PC-9 (cell line): ENCODE measurements around the gene LSG1. TPM values are rescaled to one million over a fixed set of nuclear protein-coding genes. Genes with fewer than 3 reads are reported as not detected.

ENCODE experiments used
- BruUV-seq: library from RNA; stranded (reverse); fragments of 400-500 nt; replicated peaks from 2 replicates; lab custom pipeline; 2021; lab: Mats Ljungman, UMichigan
- CTCF ChIA-PET: fragments of 300-600 bp; sonication (Branson Sonifier 250); formaldehyde crosslinking; loops from one replicate; lab custom pipeline; 2022; ENCODE audit warnings: antibody characterized with exemption; lab: Charles Lee
- POLR2A ChIA-PET: fragments of 300-600 bp; sonication (Branson Sonifier 250); formaldehyde crosslinking; loops from one replicate; lab custom pipeline; 2022; ENCODE audit warnings: antibody characterized with exemption; ENCODE audit not compliant: unreplicated experiment; lab: Charles Lee
- DNase-seq, 2 experiments: peaks; one replicate each; pipeline versions ENCODE4 v3.0.0 to v3.0.0-alpha.2; 2015 to 2022; ENCODE audit warnings: mixed read lengths in 1 of 2
- H2AFZ ChIP-seq: fragments of 200-600 bp; sonication (generic); 2 replicates; pipeline ENCODE4 v1.8.1; 2017; ENCODE audit warnings: antibody characterized with exemption
- H3F3A ChIP-seq: fragments of 200-600 bp; sonication (generic); 2 replicates; pipeline ENCODE4 v1.8.1; 2017; ENCODE audit warnings: antibody characterized with exemption, mild to moderate bottlenecking, low read depth; ENCODE audit not compliant: insufficient read depth
- H3K27ac ChIP-seq: fragments of 200-600 bp; sonication (generic); 2 replicates; pipeline ENCODE4 v1.6.1; 2016; ENCODE audit warnings: mixed run types
- H3K27me3 ChIP-seq: fragments of 200-600 bp; sonication (generic); 2 replicates; pipeline ENCODE4 v1.6.1; 2016; ENCODE audit warnings: low read depth, mixed run types; ENCODE audit not compliant: insufficient read depth
- H3K36me3 ChIP-seq: fragments of 200-600 bp; sonication (generic); 2 replicates; pipeline ENCODE4 v1.6.1; 2016; ENCODE audit warnings: low read depth, mixed run types
- H3K4me1 ChIP-seq: fragments of 200-600 bp; sonication (generic); replicated peaks from 2 replicates; pipeline ENCODE4 v1.6.1; 2016; ENCODE audit warnings: mixed run types; ENCODE audit not compliant: insufficient read depth
- H3K4me2 ChIP-seq: fragments of 200-600 bp; sonication (generic); 2 replicates; pipeline ENCODE4 v1.6.1; 2017; ENCODE audit warnings: mixed run types
- H3K4me3 ChIP-seq: fragments of 200-600 bp; sonication (generic); 2 replicates; pipeline ENCODE4 v1.6.1; 2016; ENCODE audit warnings: mixed run types
- H3K79me2 ChIP-seq: fragments of 200-600 bp; sonication (generic); 2 replicates; pipeline ENCODE4 v1.6.1; 2017; ENCODE audit warnings: low read depth, mixed run types
- H3K9me2 ChIP-seq: fragments of 200-600 bp; sonication (generic); 2 replicates; pipeline ENCODE4 v1.8.1; 2017; ENCODE audit warnings: mild to moderate bottlenecking; ENCODE audit not compliant: insufficient read depth
- H3K9me3 ChIP-seq: fragments of 200-600 bp; sonication (generic); 2 replicates; pipeline ENCODE4 v1.8.1; 2016; ENCODE audit warnings: low read depth; ENCODE audit not compliant: insufficient read depth
- H4K20me1 ChIP-seq: fragments of 200-600 bp; sonication (generic); 2 replicates; pipeline ENCODE4 v1.8.1; 2017; ENCODE audit not compliant: insufficient read depth
- EZH2 ChIP-seq: fragments of 200-600 bp; sonication (generic); IDR thresholded peaks from 2 replicates; pipeline ENCODE4 v1.8.0; 2017; ENCODE audit warnings: antibody characterized with exemption, low read depth
- intact Hi-C: fragments of 100-400 bp; cut with micrococcal nuclease; formaldehyde crosslinking; loops from one replicate; pipeline ENCODE4 v1.10.0; 2022; ENCODE audit not compliant: unreplicated experiment
- total RNA-seq: library from RNA; stranded (reverse); gene quantifications from 2 replicates; pipeline ENCODE4 v1.2.3, GENCODE V29; 2021
- TF ChIP-seq, protein P1 (sequence below): fragments of 200-600 bp; sonication (generic); conservative IDR thresholded peaks from 2 replicates; pipeline ENCODE4 v1.6.1; 2017; ENCODE audit warnings: mixed run types, antibody characterized with exemption, mild to moderate bottlenecking, moderate library complexity

The LSG1 gene
- total RNA-seq, 1 experiment from 2014 or later: 71.8 TPM

DNA sequence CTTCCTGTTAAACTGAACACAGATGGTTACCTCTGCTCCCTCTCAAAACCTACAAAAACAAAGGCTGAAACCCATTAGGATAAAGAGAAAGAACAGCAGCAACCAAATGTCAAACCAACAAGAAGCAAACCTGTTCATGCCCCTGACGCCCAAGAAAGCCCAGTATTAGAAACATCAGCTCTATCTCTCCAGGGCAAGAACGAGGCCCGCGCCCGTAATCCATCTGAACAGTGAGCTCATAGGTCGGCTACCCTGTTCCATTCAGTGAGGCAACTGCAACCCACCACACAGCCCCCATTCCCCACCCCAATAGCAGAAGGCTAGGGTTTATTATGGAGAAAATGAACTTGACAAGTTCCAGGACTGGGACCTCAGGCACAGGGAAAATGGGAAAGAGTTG, 10.0 kb downstream of the LSG1 start:
- DNase-seq: no peak
- no peak overlapping the region for H3K4me2 ChIP-seq
- no peaks in the 10 kb centered on the region for H3F3A ChIP-seq
- H3K4me1 ChIP-seq: no peaks in the 10 kb centered on the region
- H3K27me3 ChIP-seq: no peaks in the 10 kb centered on the region
- H3K9me2 ChIP-seq: no peaks in the 10 kb centered on the region
- peaks cover 19% of the 10 kb centered on the region for H3K36me3 ChIP-seq
- TF ChIP-seq, protein P1, sequence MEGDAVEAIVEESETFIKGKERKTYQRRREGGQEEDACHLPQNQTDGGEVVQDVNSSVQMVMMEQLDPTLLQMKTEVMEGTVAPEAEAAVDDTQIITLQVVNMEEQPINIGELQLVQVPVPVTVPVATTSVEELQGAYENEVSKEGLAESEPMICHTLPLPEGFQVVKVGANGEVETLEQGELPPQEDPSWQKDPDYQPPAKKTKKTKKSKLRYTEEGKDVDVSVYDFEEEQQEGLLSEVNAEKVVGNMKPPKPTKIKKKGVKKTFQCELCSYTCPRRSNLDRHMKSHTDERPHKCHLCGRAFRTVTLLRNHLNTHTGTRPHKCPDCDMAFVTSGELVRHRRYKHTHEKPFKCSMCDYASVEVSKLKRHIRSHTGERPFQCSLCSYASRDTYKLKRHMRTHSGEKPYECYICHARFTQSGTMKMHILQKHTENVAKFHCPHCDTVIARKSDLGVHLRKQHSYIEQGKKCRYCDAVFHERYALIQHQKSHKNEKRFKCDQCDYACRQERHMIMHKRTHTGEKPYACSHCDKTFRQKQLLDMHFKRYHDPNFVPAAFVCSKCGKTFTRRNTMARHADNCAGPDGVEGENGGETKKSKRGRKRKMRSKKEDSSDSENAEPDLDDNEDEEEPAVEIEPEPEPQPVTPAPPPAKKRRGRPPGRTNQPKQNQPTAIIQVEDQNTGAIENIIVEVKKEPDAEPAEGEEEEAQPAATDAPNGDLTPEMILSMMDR: no peak
- no peak for TF ChIP-seq EZH2
- H3K27ac ChIP-seq: no peak overlapping the region
- intact Hi-C loops: no loop called here
- no TSS peak for BruUV-seq
- ChIA-PET POLR2A (no interaction called here), CTCF (no interaction called here)
- H3K9me3 ChIP-seq: no peaks in the 10 kb centered on the region
- no peaks in the 10 kb centered on the region for H4K20me1 ChIP-seq
- no peaks in the 10 kb centered on the region for H3K79me2 ChIP-seq
- no peak overlapping the region for H2AFZ ChIP-seq
- H3K4me3 ChIP-seq: no peak overlapping the region

DNA sequence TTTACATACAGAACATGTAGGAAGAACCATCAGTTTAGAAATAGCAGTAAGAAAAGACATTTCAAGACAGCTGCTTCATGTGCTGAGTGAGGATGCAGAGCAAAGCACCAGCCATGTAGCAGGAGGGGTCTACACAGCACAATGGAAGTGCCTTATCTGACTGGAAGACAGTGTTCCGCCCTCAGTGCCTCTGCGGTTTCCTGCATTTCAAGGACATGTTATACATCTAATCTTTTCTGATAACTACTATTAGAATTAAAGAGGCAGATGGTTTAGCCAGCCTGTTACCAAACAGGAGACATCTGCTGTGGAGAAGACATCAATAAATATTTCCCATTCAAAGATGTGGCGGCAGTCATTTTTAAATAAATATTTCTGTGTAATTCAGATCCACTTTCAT, 10.6 kb downstream of the LSG1 start:
- ChIA-PET POLR2A (no interaction called here), CTCF (no interaction called here)
- no peaks in the 10 kb centered on the region for H3F3A ChIP-seq
- no peaks in the 10 kb centered on the region for H3K9me3 ChIP-seq
- H3K4me1 ChIP-seq: no peaks in the 10 kb centered on the region
- no peaks in the 10 kb centered on the region for H3K27me3 ChIP-seq
- no peak overlapping the region for H2AFZ ChIP-seq
- no peak overlapping the region for H3K4me2 ChIP-seq
- no peak for DNase-seq
- no peaks in the 10 kb centered on the region for H4K20me1 ChIP-seq
- H3K4me3 ChIP-seq: no peak overlapping the region
- H3K9me2 ChIP-seq: no peaks in the 10 kb centered on the region
- peaks cover 15% of the 10 kb centered on the region; the same call in 1 of the 2 replicates for H3K36me3 ChIP-seq
- intact Hi-C loops: no loop called here
- no peak overlapping the region for H3K27ac ChIP-seq
- TF ChIP-seq EZH2: no peak
- TF ChIP-seq, protein P1: no peak
- no peaks in the 10 kb centered on the region for H3K79me2 ChIP-seq
- BruUV-seq: no TSS peak

DNA sequence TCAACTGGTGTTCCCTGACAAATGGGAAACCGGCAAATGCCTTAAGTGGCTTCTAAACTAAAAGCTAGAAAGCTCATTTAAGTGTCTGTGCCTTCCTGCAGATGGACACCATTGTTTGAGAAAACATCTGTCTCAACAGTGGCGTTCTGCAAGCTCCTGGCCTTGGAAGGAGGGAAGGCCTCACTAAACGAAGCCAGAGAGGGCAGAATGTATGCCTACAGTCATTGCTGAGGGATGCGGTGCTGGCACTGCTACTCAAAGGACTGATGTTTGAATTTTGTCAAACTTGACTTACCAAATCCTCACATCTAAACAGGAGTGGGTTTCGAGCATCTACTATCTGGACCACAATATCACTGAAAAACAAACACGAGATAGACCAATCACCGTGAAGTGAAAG, 12.2 kb downstream of the LSG1 start:
- Histone ChIP-seq H3F3A (no peaks in the 10 kb centered on the region), H3K4me3 (no peak overlapping the region), H2AFZ (no peak overlapping the region), H3K27me3 (no peaks in the 10 kb centered on the region), H3K27ac (no peak overlapping the region), H3K79me2 (no peaks in the 10 kb centered on the region), H3K4me2 (no peak overlapping the region), H3K36me3 (peaks cover 7% of the 10 kb centered on the region; the same call in 1 of the 2 replicates), H3K9me3 (no peaks in the 10 kb centered on the region), H4K20me1 (no peaks in the 10 kb centered on the region), H3K9me2 (no peaks in the 10 kb centered on the region), H3K4me1 (no peaks in the 10 kb centered on the region)
- ChIA-PET POLR2A (no interaction called here), CTCF (interaction anchor here (0.6 kb wide), 1 partner anchor 479 kb away, joined by 18 read pairs; no protein-coding TSS in a partner anchor)
- no TSS peak for BruUV-seq
- TF ChIP-seq EZH2: no peak
- DNase-seq: no peak
- intact Hi-C loops: no loop called here
